ENCODE measurements around the gene NUMB.
"Not testable (repeated sequence)": the region's sequence is repeated elsewhere in the genome, so short reads cannot be mapped to it uniquely, and the experiment has no call there.

NUMB gene

GRCh38 chr14:73339846-73340595 lies 118.3 kb downstream of the NUMB start:
- FAIRE-seq (no peak), DNase-seq (ENCODE audit: insufficient read length) (no peak)
- no peak for TF ChIP-seq TAF1 (IDR thresholded peaks at IDR 0.05; ENCODE audit: borderline replicate concordance, low read depth, low read length)
- TF ChIP-seq POLR2A (IDR thresholded peaks at IDR 0.05; ENCODE audit: low read depth, low read length): no peak
- no peak for TF ChIP-seq POLR2AphosphoS5 (IDR thresholded peaks at IDR 0.05; ENCODE audit: low read depth, low read length)

- TF ChIP-seq TAF1 (IDR thresholded peaks at IDR 0.05; ENCODE audit: borderline replicate concordance, low read depth, low read length): no peak
- TF ChIP-seq POLR2A (IDR thresholded peaks at IDR 0.05; ENCODE audit: low read depth, low read length): no peak
- TF ChIP-seq POLR2AphosphoS5 (IDR thresholded peaks at IDR 0.05; ENCODE audit: low read depth, low read length): no peak
- DNase-seq (ENCODE audit: insufficient read length): no peak
- no peak for FAIRE-seq
Observed at GRCh38 chr14:73339206-73339605, 119.1 kb downstream of the NUMB start.

GRCh38 chr14:73338551-73338950 lies 119.8 kb downstream of the NUMB start:
- DNase-seq (ENCODE audit: insufficient read length): no peak
- TF ChIP-seq POLR2AphosphoS5 (IDR thresholded peaks at IDR 0.05; ENCODE audit: low read depth, low read length): no peak
- no peak for TF ChIP-seq POLR2A (IDR thresholded peaks at IDR 0.05; ENCODE audit: low read depth, low read length)
- TF ChIP-seq TAF1 (IDR thresholded peaks at IDR 0.05; ENCODE audit: borderline replicate concordance, low read depth, low read length): no peak
- no peak for FAIRE-seq

GRCh38 chr14:73333031-73333430 lies 125.3 kb downstream of the NUMB start:
- no peak for FAIRE-seq
- TF ChIP-seq POLR2AphosphoS5 (IDR thresholded peaks at IDR 0.05; ENCODE audit: low read depth, low read length) (no peak), POLR2A (IDR thresholded peaks at IDR 0.05; ENCODE audit: low read depth, low read length) (no peak), TAF1 (IDR thresholded peaks at IDR 0.05; ENCODE audit: borderline replicate concordance, low read depth, low read length) (no peak)
- DNase-seq (ENCODE audit: insufficient read length): no peak

GRCh38 chr14:73325630-73326299 lies 132.6 kb downstream of the NUMB start:
- no peak for FAIRE-seq
- DNase-seq (ENCODE audit: insufficient read length): no peak
- no peak for TF ChIP-seq TAF1 (IDR thresholded peaks at IDR 0.05; ENCODE audit: borderline replicate concordance, low read depth, low read length)
- no peak for TF ChIP-seq POLR2AphosphoS5 (IDR thresholded peaks at IDR 0.05; ENCODE audit: low read depth, low read length)
- no peak for TF ChIP-seq POLR2A (IDR thresholded peaks at IDR 0.05; ENCODE audit: low read depth, low read length)

- DNase-seq (ENCODE audit: insufficient read length) (no peak), FAIRE-seq (no peak)
- no peak for TF ChIP-seq TAF1 (IDR thresholded peaks at IDR 0.05; ENCODE audit: borderline replicate concordance, low read depth, low read length)
- no peak for TF ChIP-seq POLR2AphosphoS5 (IDR thresholded peaks at IDR 0.05; ENCODE audit: low read depth, low read length)
- TF ChIP-seq POLR2A (IDR thresholded peaks at IDR 0.05; ENCODE audit: low read depth, low read length): no peak
Observed at GRCh38 chr14:73325063-73325462, 133.3 kb downstream of the NUMB start.

GRCh38 chr14:73324533-73324932 lies 133.8 kb downstream of the NUMB start:
- DNase-seq (ENCODE audit: insufficient read length): no peak
- FAIRE-seq: no peak
- TF ChIP-seq POLR2AphosphoS5 (IDR thresholded peaks at IDR 0.05; ENCODE audit: low read depth, low read length) (no peak), TAF1 (IDR thresholded peaks at IDR 0.05; ENCODE audit: borderline replicate concordance, low read depth, low read length) (no peak), POLR2A (IDR thresholded peaks at IDR 0.05; ENCODE audit: low read depth, low read length) (no peak)

- DNase-seq (ENCODE audit: insufficient read length): no peak
- TF ChIP-seq TAF1 (IDR thresholded peaks at IDR 0.05; ENCODE audit: borderline replicate concordance, low read depth, low read length) (no peak), POLR2AphosphoS5 (IDR thresholded peaks at IDR 0.05; ENCODE audit: low read depth, low read length) (no peak), POLR2A (IDR thresholded peaks at IDR 0.05; ENCODE audit: low read depth, low read length) (no peak)
- no peak for FAIRE-seq
Observed at GRCh38 chr14:73323896-73324399, 134.4 kb downstream of the NUMB start.

- no peak for TF ChIP-seq POLR2A (IDR thresholded peaks at IDR 0.05; ENCODE audit: low read depth, low read length)
- no peak for TF ChIP-seq POLR2AphosphoS5 (IDR thresholded peaks at IDR 0.05; ENCODE audit: low read depth, low read length)
- TF ChIP-seq TAF1 (IDR thresholded peaks at IDR 0.05; ENCODE audit: borderline replicate concordance, low read depth, low read length): no peak
- FAIRE-seq (no peak), DNase-seq (ENCODE audit: insufficient read length) (no peak)
Observed at GRCh38 chr14:73313151-73313550, 145.2 kb downstream of the NUMB start.

- TF ChIP-seq TAF1 (IDR thresholded peaks at IDR 0.05; ENCODE audit: borderline replicate concordance, low read depth, low read length) (no peak), POLR2A (IDR thresholded peaks at IDR 0.05; ENCODE audit: low read depth, low read length) (no peak), POLR2AphosphoS5 (IDR thresholded peaks at IDR 0.05; ENCODE audit: low read depth, low read length) (no peak)
- no peak for FAIRE-seq
- no peak for DNase-seq (ENCODE audit: insufficient read length)
Observed at GRCh38 chr14:73312687-73313086, 145.7 kb downstream of the NUMB start.

- TF ChIP-seq POLR2AphosphoS5 (IDR thresholded peaks at IDR 0.05; ENCODE audit: low read depth, low read length): no peak
- TF ChIP-seq POLR2A (IDR thresholded peaks at IDR 0.05; ENCODE audit: low read depth, low read length): no peak
- TF ChIP-seq TAF1 (IDR thresholded peaks at IDR 0.05; ENCODE audit: borderline replicate concordance, low read depth, low read length): no peak
- DNase-seq (ENCODE audit: insufficient read length) (no peak), FAIRE-seq (no peak)
Observed at GRCh38 chr14:73311708-73312030, 146.7 kb downstream of the NUMB start.

- FAIRE-seq; DNase-seq (ENCODE audit: insufficient read length): not testable (repeated sequence)
Observed at GRCh38 chr14:73309207-73309606, 149.1 kb downstream of the NUMB start.
